GM19099 (cell line): ENCODE results near the gene TMEM150C.

Experiments
- POLR2A ChIP-seq: IDR thresholded peaks from 3 replicates; pipeline ENCODE4 v1.6.1; 2011; ENCODE audit warnings: low read depth; ENCODE audit not compliant: insufficient read length; ENCODE audit errors: extremely low read depth

Gene TMEM150C

DNA sequence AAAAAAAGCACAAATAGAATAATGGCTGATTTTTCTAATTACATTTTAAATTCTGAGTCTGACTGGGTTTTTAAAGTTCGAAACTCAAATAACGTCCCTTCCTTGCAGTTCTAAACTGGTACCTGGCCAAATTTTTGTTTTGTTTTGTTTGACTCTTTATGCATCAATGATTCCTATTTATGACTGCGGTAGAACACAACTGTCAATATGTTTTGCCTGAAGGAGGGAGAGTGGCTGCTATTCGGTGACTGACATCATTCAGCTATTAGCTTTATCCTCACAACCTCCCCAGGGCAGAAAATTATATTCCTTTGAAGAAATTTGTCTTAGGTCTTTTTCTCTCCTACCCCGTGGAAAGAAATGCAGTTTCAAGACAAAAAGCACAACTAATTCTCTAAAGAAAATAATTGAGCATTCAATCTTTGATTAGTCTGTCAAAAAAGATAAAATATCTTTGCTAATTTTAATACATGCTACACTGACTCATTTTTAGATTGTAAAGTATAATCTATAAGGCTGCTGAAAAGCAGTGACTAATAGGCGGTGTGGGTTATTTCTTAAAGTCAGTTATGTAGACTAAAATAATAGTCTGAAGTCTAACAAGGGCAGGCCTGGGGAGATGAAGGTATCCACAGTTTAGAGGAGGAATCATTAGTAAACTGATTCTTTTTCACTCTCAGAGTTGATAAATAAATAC is 61.9 kb downstream of the TMEM150C start:
- TF ChIP-seq POLR2A, result no peak

DNA sequence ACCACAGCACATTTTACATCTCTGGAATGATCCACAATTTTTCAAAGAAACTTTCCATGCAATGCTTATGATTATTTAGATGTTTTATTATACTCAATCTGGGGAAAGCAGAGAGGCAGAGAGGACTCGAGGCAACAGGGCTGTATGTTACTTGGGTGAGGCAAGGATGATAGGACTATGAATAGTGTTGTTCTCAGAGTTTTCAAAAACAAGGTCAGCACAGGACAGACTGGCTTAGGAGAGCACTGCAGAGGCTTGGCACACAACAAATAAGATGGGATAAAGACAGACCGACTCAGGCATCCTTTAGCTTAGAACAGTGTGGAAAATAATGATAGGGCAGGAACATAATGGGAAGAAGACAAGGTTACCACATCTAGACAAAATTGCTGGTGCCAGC is 65.4 kb downstream of the TMEM150C start:
- no peak for TF ChIP-seq POLR2A

DNA sequence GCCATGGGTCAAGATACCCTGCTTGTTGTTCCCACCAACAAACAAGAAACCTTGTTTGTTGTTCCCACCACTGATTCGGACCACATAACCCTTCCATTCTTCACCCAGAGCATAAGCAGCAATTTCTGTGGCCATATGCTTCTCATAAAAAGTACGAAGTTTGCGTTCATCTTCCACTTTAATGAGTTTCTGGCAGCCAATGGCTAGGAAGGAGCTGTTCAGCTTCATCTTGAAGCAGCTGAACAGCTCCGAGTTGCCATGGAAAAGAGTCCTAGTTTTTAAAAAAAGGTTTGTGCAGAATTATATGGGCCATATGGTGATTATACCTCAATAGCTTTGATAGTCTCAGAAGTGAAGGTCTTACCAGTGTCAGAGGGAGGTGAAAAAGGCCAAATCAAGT is 66.1 kb downstream of the TMEM150C start:
- TF ChIP-seq POLR2A, result no peak

DNA sequence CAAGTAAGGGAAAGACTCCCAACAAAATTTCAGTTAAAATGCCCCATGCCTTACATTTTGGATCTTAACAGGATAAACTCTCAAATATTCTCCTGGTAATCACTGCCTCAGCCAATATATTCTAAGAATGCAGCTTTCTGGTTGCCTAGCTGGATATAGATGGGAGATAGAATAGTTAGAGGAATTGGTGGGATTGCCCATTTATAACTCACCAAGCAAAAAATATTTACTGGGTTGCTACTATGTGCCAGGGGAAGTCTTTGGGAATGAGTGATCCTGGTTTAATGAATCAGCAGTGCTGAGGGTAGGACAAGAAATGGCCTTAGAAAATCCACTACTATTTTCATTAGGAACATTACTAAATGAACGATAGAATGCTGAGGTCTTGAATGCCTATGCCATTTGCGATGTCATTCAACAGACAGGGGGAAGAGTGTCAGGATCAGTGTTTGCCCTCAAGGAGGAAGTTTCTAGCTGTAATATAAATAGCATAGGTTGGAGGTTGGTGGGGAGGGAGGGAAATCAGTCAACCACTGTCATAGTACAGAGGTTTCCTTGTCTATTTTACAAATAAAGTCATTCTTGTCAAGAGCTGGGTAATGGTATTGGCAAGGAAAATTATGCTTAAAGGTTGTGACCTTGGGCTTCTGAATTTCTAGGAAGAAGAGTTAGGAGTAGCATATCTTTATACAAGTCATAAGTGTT is 67.9 kb downstream of the TMEM150C start:
- no peak for TF ChIP-seq POLR2A

DNA sequence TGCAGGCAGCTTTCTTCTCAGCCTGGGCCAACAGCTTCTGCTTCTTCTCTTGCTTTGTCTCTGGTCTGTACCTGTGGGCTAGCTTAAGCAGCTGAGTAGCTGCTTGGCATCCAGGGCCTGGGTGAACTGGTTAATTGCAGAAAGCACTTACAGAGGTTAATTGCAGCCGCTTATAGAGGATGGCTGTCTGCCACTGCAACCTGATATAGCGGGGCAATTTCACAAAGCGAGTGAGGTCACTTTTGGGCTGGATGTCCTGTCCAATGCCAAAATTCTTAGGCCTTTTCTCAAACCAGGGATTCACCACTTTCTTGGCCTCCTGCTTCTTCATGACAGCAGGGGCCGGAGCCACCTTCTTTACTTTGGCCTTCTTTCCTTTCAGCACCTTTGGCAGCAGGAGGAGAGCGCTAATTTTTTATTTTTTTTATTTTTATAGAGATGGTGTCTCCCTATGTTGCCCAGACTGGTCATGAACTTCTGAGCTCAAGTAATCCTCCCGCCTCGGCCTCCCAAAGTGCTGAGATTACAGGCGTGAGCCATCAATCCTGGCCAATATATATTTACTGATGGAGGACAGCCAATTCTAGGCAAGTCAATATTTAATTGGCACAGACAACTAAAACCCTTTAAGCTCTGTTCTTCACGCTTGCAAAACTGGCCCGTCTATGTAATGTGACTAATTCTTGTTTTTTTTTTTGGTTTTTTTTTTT is 70.4 kb downstream of the TMEM150C start:
- TF ChIP-seq POLR2A, result no peak

DNA sequence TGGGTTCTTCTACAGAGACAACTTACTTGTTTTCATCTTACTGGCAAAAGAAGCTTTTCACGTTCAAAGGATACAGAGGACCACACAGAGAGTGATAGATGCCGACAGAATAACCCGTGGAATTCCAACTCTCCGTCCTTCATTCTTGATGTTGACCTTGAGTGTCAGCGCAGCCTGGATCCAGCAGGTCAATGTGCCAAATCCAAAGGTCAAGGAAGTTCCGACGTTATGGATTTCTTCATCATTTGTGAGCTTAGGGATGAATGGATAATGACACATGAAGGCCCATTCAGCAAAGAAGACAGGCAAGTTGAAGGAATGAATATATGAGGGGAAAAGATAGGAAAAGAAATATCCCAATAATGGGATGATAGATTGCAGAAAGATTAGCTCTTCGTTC is 71.8 kb downstream of the TMEM150C start:
- no peak for TF ChIP-seq POLR2A

DNA sequence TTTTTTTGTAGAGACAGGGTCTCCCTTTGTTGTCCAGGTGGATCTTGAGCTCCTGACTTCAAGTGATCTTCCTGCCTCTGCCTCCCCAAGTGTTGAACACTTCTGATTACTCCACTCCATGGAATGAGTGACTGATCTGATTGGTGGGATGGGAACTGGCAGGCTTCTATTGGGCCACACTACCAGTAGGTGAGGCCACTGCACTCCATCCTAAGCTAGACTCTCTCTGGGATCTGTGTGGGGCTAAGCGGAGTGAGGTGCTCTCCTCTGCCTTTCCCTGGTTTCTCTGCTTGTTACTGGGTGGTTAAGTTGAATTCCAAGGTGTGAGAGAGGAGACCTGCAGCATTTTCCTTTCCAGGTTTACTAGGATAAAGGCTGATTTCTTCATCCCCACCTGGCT is 72.7 kb downstream of the TMEM150C start:
- TF ChIP-seq POLR2A, result no peak

DNA sequence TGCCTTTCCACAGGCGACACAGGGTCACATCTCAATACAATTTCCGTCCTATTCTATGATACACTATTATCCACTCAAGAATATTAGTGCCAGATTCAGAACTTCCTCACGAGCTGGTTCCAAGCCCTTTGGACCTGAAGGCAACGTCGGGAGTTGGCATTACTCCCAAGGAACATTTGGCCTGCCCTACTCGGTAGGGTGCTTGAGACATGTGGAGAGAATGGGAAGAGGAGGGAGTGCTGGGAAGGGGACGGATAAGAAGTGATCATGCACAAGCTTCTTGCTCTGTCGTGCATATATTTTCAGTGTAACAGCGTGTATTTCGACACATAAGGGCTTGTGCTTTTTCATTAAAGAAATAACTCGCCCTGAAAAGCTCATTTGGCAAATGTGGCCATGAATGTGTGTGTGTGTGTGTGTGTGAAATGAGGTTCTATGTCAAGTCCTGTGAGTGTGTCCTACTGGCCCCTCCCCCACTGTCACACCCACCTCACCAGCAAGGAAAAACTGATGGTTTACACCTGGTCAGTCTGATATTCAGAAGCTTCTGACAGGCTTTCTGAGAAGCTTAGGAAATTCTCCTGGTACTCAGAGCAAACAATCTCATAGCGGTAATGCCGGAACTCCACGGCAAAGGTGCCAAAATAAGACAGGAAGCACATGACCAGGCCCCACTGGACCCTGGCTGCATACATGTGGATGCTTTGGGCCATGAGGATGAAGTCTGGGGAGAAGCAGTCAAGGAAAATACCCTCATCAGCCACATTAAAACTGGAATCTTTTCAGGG is 76.6 kb downstream of the TMEM150C start:
- TF ChIP-seq POLR2A, result no peak

DNA sequence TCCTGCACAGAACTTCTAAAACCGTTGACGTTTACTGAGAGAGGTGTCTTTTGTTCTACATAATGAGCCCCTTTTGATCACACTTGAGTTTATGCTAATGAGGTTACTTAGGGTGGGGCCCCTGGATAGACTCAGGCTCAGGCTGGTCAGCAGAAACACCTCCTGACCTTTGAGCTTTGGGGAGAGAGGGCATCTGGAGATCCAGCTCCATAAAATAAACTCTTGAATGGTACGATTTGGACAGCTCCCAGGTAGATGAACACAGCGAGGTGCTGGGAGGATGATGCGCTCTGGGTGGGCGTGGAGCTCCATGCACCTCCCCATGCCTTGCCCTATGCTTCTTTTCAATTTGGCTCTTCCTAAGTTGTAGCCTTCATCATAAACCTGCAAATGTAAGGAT is 79.4 kb downstream of the TMEM150C start:
- TF ChIP-seq POLR2A, result no peak

DNA sequence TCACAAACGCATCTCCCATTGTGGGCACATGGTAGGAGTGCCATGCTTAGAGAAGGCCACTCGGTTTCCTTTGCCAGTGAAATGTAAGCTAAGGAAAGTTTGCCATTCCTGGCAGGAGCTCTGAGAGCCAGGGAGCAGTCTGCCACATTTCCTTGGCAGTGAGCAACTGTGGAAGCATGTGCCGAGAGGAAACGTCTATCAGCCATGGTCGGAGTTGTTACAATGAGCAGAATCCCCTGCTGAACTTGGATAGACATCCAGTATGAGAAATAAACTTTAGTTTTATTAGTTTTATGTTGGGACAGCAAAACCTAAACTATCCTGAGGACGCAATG is 80.3 kb downstream of the TMEM150C start:
- no peak for TF ChIP-seq POLR2A

DNA sequence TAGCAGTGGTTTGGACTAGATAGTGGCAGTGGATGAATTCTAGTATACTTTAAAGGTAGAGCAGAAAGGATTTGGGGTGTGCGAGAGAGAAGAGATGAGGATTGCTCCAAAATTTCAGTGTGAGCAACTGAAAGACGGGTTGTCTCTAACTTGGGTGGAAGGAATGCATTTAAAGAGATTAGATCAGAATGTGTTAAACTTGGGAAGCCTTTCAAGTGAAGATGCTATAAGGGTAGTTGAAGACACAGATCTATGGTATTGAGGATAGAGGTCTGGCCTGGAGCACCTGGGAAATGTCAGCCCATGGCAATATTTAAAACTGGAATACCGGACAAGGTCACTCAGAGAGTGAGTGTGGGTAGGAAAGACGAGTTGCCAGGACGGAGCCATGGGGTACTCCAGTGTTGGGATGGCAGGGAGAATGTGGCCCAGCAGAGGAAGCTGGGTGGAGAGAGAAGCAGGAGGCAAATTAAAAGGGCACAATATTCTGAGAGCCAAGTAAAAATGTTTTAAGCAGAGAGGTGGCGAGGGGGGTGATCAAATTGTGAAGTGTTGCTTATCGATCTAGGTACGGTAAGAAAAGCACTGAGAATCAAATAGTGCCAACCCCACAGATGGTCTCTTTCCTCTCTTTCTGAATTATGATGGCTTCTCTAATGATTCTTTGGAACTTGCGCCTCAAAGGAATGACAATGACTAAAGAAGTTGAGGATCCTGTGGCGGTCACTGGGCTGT is 80.8 kb downstream of the TMEM150C start:
- no peak for TF ChIP-seq POLR2A

DNA sequence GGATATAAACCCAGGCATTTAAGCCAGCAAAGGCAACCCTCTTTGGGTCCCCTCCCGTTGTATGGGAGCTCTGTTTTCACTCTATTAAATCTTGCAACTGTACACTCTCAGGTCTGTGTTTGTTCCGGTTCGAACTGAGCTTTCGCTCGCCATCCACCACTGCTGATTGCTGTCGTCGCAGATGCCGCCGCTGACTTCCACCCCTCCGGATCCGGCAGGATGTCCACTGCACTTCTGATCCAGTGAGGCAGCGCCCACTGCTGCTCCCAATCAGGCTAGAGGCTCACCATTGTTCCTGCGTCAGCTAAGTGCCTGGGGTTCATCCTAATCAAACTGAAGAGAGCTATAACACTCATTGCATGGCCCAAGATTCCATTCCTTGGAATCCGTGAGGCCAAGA is 82.2 kb downstream of the TMEM150C start:
- TF ChIP-seq POLR2A, result no peak

DNA sequence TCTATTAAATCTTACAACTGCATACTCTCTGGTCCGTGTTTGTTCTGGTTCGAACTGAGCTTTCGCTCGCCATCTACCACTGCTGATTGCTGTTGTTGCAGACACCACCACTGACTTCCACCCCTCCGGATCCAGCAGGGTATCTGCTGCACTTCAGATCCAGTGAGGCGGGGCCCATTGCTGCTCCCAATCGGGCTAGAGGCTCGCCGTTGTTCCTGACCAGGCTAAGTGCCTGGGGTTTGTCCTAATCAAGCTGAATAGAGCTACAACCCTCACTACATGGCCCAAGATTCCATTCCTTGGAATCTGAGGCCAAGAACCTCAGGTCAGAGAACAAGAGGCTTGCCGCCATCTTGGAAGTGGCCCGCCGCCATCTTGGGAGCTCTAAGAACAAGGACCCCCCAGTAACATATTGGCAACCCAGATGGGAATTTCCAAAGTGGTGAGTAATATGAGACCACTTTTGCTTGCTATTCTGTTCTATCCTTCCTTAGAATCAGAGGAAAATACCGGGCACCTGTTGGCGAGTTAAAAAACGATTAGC is 88.1 kb downstream of the TMEM150C start:
- no peak for TF ChIP-seq POLR2A

DNA sequence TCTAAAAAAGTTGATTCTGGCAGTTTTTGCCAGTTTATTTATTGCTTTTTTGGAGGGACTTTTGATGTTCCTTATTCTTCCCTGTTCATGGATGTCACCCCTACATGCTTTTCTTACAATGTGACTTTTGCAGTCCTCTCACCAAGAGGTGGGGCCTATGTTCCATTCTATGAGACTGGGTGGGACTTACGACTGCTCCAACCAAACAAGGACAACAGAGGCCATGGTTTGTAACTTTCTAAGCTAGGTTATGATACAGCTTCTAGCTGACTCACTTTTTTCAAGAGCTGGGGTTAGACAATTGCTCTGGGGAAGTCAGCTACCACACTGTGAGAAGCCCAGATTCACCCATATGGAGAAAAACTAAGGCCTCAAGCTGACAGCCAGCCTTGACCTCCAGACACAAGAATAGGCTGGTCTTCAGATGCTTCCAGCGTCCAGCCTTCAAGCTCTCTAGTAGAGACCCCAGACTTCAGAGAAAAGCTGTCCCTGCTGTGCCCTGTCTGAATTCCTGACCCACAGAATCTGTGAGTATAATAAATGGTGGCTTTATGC is 91.9 kb downstream of the TMEM150C start:
- TF ChIP-seq POLR2A, result no peak
